Activated T-helper 1 cell treated with Interleukin-2 at 50 U/mL for 16 hours (primary cell): ENCODE data around the gene LRP8.

Source experiments
- DNase-seq: peaks from one replicate; pipeline ENCODE4 v3.0.0-alpha.2; 2020; ENCODE audit warnings: low read depth

LRP8 gene

GRCh38 chr1:53304527-53304926, 23.3 kb downstream of the LRP8 start:
- DNase-seq: no peak

GRCh38 chr1:53303726-53304515, 23.9 kb downstream of the LRP8 start:
- no peak for DNase-seq

- DNase-seq: no peak
Measured at GRCh38 chr1:53303243-53303642, 24.6 kb downstream of the LRP8 start.

- DNase-seq: no peak
Measured at GRCh38 chr1:53299233-53299632, 28.6 kb downstream of the LRP8 start.

GRCh38 chr1:53298045-53298637, 29.7 kb downstream of the LRP8 start:
- DNase-seq: no peak

- no peak for DNase-seq
Measured at GRCh38 chr1:53297195-53297594, 30.7 kb downstream of the LRP8 start.

GRCh38 chr1:53296117-53296749, 31.6 kb downstream of the LRP8 start:
- no peak for DNase-seq

- DNase-seq: no peak
Measured at GRCh38 chr1:53295726-53296116, 32.1 kb downstream of the LRP8 start.

GRCh38 chr1:53295295-53295694, 32.6 kb downstream of the LRP8 start:
- no peak for DNase-seq

GRCh38 chr1:53294567-53294966, 33.3 kb downstream of the LRP8 start:
- DNase-seq: no peak

GRCh38 chr1:53294061-53294460, 33.8 kb downstream of the LRP8 start:
- DNase-seq: no peak

GRCh38 chr1:53293123-53293522, 34.7 kb downstream of the LRP8 start:
- DNase-seq: no peak

- no peak for DNase-seq
Measured at GRCh38 chr1:53292690-53293089, 35.2 kb downstream of the LRP8 start.

- no peak for DNase-seq
Measured at GRCh38 chr1:53291574-53291973, 36.3 kb downstream of the LRP8 start.

- DNase-seq: no peak
Measured at GRCh38 chr1:53288790-53289429, 39.0 kb downstream of the LRP8 start.

- no peak for DNase-seq
Measured at GRCh38 chr1:53288002-53288789, 39.7 kb downstream of the LRP8 start.

- no peak for DNase-seq
Measured at GRCh38 chr1:53286955-53287354, 40.9 kb downstream of the LRP8 start.

GRCh38 chr1:53285969-53286760, 41.7 kb downstream of the LRP8 start:
- no peak for DNase-seq

- DNase-seq: no peak
Measured at GRCh38 chr1:53285546-53285945, 42.3 kb downstream of the LRP8 start.

- no peak for DNase-seq
Measured at GRCh38 chr1:53284224-53285020, 43.4 kb downstream of the LRP8 start.
